Panc1 (cell line): ENCODE data around the gene CTNND2. TPM values are rescaled to one million over a fixed set of nuclear protein-coding genes. Genes with fewer than 3 reads are reported as not detected.

Source experiments
- ATAC-seq: fragments of 200-7000 bp; cut with Tn5 transposase; 2 replicates; pipeline ENCODE4 v1.9.1; 2020; ENCODE audit warnings: mild to moderate bottlenecking, moderate library complexity
- BruUV-seq: library from RNA; stranded (reverse); fragments of 400-500 nt; replicated peaks from 2 replicates; lab custom pipeline; 2021; lab: Mats Ljungman, UMichigan
- CTCF ChIA-PET: fragments of 300-600 bp; sonication (Branson Sonifier 250); formaldehyde crosslinking; loops from one replicate; lab custom pipeline; 2022; ENCODE audit warnings: antibody characterized with exemption; lab: Charles Lee
- POLR2A ChIA-PET: fragments of 300-600 bp; sonication (Branson Sonifier 250); formaldehyde crosslinking; loops from one replicate; lab custom pipeline; 2022; ENCODE audit warnings: antibody characterized with exemption; lab: Charles Lee
- DNase-seq: peaks from one replicate; pipeline ENCODE4 v3.0.0-alpha.2; 2010; ENCODE audit warnings: low read depth, low spot score
- H3K27ac ChIP-seq: 2 replicates; pipeline ENCODE4 v1.5.1; 2011; ENCODE audit warnings: mild to moderate bottlenecking, low read length, inconsistent platforms
- H3K27me3 ChIP-seq: fragments of 200-500 bp; sonication (Bioruptor generic); 2 replicates; pipeline ENCODE4 v1.6.0; 2014; ENCODE audit warnings: low read length, inconsistent platforms; ENCODE audit not compliant: control insufficient read depth, insufficient read depth
- H3K36me3 ChIP-seq: fragments of 200-500 bp; sonication (Bioruptor generic); 2 replicates; pipeline ENCODE4 v1.5.1; 2014; ENCODE audit warnings: inconsistent platforms, mild to moderate bottlenecking, low read length, moderate library complexity; ENCODE audit not compliant: control insufficient read depth, insufficient read depth
- H3K4me1 ChIP-seq: 2 replicates; pipeline ENCODE4 v1.5.1; 2011; ENCODE audit warnings: inconsistent platforms, mild to moderate bottlenecking, low read length, moderate library complexity; ENCODE audit not compliant: control insufficient read depth, insufficient read depth
- H3K4me3 ChIP-seq, 2 experiments: 2 replicates each; pipeline ENCODE4 v1.5.1; 2011 to 2012; ENCODE audit warnings: low read depth in 2 of 2, low read length in 2 of 2, mild to moderate bottlenecking in 2 of 2, inconsistent platforms in 1 of 2, moderate library complexity in 1 of 2
- H3K9me3 ChIP-seq: fragments of 200-500 bp; sonication (Bioruptor generic); 2 replicates; pipeline ENCODE4 v1.5.1; 2014; ENCODE audit warnings: low read depth, mild to moderate bottlenecking, inconsistent platforms, low read length, moderate library complexity; ENCODE audit not compliant: control insufficient read depth, insufficient read depth
- POLR2AphosphoS5 ChIP-seq: IDR thresholded peaks from 2 replicates; pipeline ENCODE4 v1.6.1; 2012; ENCODE audit warnings: mild to moderate bottlenecking, low read depth, low read length, moderate library complexity
- SIN3A ChIP-seq: IDR thresholded peaks from 2 replicates; pipeline ENCODE4 v1.6.1; 2012; ENCODE audit warnings: low read depth, mild to moderate bottlenecking, low read length, moderate library complexity, borderline replicate concordance; ENCODE audit not compliant: insufficient read depth
- TCF7L2 ChIP-seq: IDR thresholded peaks from 2 replicates; pipeline ENCODE4 v1.6.1; 2011; ENCODE audit warnings: mild to moderate bottlenecking, low read depth, low read length, inconsistent platforms
- in situ Hi-C: cut with HindIII; loops from 2 replicates; pipeline ENCODE4 v1.10.0; 2016; ENCODE audit warnings: low sequenced_read_pairs, low pct_unique_long_range_greater_than_20kb
- intact Hi-C: fragments of 100-400 bp; cut with micrococcal nuclease; formaldehyde crosslinking; loops from one replicate; pipeline ENCODE4 v1.10.0; 2022; ENCODE audit not compliant: unreplicated experiment
- total RNA-seq: library from RNA; stranded (reverse); gene quantifications from one replicate; pipeline ENCODE4 v1.2.1, GENCODE V29; 2021; ENCODE audit not compliant: unreplicated experiment
- TF ChIP-seq, protein P1 (sequence below), 2 experiments: IDR thresholded peaks; 2 replicates each; pipeline ENCODE4 v1.6.1; 2011 to 2012; ENCODE audit warnings: low read depth in 2 of 2, control low read depth in 1 of 2, low read length in 1 of 2, mild to moderate bottlenecking in 1 of 2, moderate library complexity in 1 of 2; ENCODE audit not compliant: insufficient read depth in 1 of 2
- TF ChIP-seq, protein P2 (sequence below): fragments of 450-650 bp; IDR thresholded peaks from 2 replicates; pipeline ENCODE4 v1.5.1; 2017; ENCODE audit warnings: mild to moderate bottlenecking

Gene CTNND2
- total RNA-seq, 1 experiment from 2014 or later = 1.0 TPM

GRCh38 chr5:11426442-11426841 lies 477.8 kb downstream of the CTNND2 start:
- in situ Hi-C loops = no loop called here
- no peaks in the 10 kb centered on the region for H3K36me3 ChIP-seq
- H3K4me1 ChIP-seq = no peaks in the 10 kb centered on the region
- ATAC-seq = no peak
- 0 out of 2 replicates have a peak, but pooled peaks cover 2% of the 10 kb centered on the region for H3K27me3 ChIP-seq
- CTCF ChIA-PET = no interaction called here
- BruUV-seq = no TSS peak
- no peak overlapping the region for H3K27ac ChIP-seq
- H3K9me3 ChIP-seq = no peaks in the 10 kb centered on the region
- DNase-seq = no peak
- intact Hi-C loops = no loop called here
- POLR2A ChIA-PET = no interaction called here
- TF ChIP-seq SIN3A (no peak), POLR2AphosphoS5 (no peak), TCF7L2 (no peak)
- TF ChIP-seq, protein P1, sequence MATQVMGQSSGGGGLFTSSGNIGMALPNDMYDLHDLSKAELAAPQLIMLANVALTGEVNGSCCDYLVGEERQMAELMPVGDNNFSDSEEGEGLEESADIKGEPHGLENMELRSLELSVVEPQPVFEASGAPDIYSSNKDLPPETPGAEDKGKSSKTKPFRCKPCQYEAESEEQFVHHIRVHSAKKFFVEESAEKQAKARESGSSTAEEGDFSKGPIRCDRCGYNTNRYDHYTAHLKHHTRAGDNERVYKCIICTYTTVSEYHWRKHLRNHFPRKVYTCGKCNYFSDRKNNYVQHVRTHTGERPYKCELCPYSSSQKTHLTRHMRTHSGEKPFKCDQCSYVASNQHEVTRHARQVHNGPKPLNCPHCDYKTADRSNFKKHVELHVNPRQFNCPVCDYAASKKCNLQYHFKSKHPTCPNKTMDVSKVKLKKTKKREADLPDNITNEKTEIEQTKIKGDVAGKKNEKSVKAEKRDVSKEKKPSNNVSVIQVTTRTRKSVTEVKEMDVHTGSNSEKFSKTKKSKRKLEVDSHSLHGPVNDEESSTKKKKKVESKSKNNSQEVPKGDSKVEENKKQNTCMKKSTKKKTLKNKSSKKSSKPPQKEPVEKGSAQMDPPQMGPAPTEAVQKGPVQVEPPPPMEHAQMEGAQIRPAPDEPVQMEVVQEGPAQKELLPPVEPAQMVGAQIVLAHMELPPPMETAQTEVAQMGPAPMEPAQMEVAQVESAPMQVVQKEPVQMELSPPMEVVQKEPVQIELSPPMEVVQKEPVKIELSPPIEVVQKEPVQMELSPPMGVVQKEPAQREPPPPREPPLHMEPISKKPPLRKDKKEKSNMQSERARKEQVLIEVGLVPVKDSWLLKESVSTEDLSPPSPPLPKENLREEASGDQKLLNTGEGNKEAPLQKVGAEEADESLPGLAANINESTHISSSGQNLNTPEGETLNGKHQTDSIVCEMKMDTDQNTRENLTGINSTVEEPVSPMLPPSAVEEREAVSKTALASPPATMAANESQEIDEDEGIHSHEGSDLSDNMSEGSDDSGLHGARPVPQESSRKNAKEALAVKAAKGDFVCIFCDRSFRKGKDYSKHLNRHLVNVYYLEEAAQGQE (IDR thresholded peaks at IDR 0.05; ENCODE audit: insufficient read depth in 1 of 2, low read depth in 2 of 2, low read length in 1 of 2) = no peak
- TF ChIP-seq, protein P2, sequence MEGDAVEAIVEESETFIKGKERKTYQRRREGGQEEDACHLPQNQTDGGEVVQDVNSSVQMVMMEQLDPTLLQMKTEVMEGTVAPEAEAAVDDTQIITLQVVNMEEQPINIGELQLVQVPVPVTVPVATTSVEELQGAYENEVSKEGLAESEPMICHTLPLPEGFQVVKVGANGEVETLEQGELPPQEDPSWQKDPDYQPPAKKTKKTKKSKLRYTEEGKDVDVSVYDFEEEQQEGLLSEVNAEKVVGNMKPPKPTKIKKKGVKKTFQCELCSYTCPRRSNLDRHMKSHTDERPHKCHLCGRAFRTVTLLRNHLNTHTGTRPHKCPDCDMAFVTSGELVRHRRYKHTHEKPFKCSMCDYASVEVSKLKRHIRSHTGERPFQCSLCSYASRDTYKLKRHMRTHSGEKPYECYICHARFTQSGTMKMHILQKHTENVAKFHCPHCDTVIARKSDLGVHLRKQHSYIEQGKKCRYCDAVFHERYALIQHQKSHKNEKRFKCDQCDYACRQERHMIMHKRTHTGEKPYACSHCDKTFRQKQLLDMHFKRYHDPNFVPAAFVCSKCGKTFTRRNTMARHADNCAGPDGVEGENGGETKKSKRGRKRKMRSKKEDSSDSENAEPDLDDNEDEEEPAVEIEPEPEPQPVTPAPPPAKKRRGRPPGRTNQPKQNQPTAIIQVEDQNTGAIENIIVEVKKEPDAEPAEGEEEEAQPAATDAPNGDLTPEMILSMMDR = no peak
- no peak overlapping the region for H3K4me3 ChIP-seq

GRCh38 chr5:11422342-11422741 lies 481.9 kb downstream of the CTNND2 start:
- BruUV-seq = no TSS peak
- in situ Hi-C loops = no loop called here
- no peaks in the 10 kb centered on the region for H3K9me3 ChIP-seq
- H3K27ac ChIP-seq = no peak overlapping the region
- DNase-seq (no peak), ATAC-seq (no peak)
- no peaks in the 10 kb centered on the region for H3K4me1 ChIP-seq
- no peak overlapping the region for H3K4me3 ChIP-seq
- H3K27me3 ChIP-seq = 0 out of 2 replicates have a peak, but pooled peaks cover 2% of the 10 kb centered on the region
- intact Hi-C loops = no loop called here
- ChIA-PET POLR2A (no interaction called here), CTCF (no interaction called here)
- H3K36me3 ChIP-seq = no peaks in the 10 kb centered on the region
- TF ChIP-seq TCF7L2 (no peak), SIN3A (no peak), POLR2AphosphoS5 (no peak)
- TF ChIP-seq, protein P2 = no peak
- TF ChIP-seq, protein P1 (IDR thresholded peaks at IDR 0.05; ENCODE audit: insufficient read depth in 1 of 2, low read depth in 2 of 2, low read length in 1 of 2) = no peak
